ENCODE data around the gene DDAH2.
A peak's percentile ranks its signal among the peaks of the same experiment; 100 is the strongest.

The DDAH2 gene

GRCh38 chr6:31767096-31767645, 38.1 kb upstream of the DDAH2 start:
- Histone ChIP-seq H2AFZ (ENCODE audit: low read length) (no peak overlapping the region), H3K27me3 (ENCODE audit: control insufficient read depth in 3 of 3, insufficient read depth in 3 of 3, low read depth in 1 of 3, low read length in 3 of 3) (no peaks in the 10 kb centered on the region), H3K36me3 (replicated peaks in 1 of 2; ENCODE audit: control insufficient read depth in 2 of 2, insufficient read depth in 2 of 2, low read length in 2 of 2) (peaks cover 0 to 29% of the 10 kb centered on the region in 2 donors), H3K79me1 (ENCODE audit: low read depth, low read length) (no peaks in the 10 kb centered on the region), H3K14ac (ENCODE audit: low read length) (no peak overlapping the region), H2BK120ac (ENCODE audit: low read depth, low read length) (no peak overlapping the region), H3K4me3 (ENCODE audit: low read length in 2 of 2) (no peak overlapping the region), H3K27ac (replicated peaks; ENCODE audit: low read length) (no peak overlapping the region), H3K9ac (ENCODE audit: low read depth, low read length, poor library complexity) (no peak overlapping the region), H4K8ac (ENCODE audit: low read depth, low read length) (no peak overlapping the region), H2BK15ac (ENCODE audit: low read length) (peak overlapping the region; percentile 96), H2BK12ac (ENCODE audit: low read length) (no peak overlapping the region), H3K23ac (ENCODE audit: low read depth, low read length, poor library complexity) (no peak overlapping the region), H3K4me1 (ENCODE audit: control insufficient read depth in 2 of 2, insufficient read depth in 1 of 2, low read depth in 1 of 2, low read length in 2 of 2) (peaks cover 15 to 23% of the 10 kb centered on the region in 2 donors), H2AK5ac (ENCODE audit: low read depth, low read length) (peak overlapping the region; percentile 41), H3K9me3 (replicated peaks in 1 of 2; ENCODE audit: control insufficient read depth in 2 of 2, insufficient read depth in 1 of 2, low read depth in 1 of 2, low read length in 2 of 2) (peaks cover 0 to 1% of the 10 kb centered on the region in 2 donors), H3K4me2 (ENCODE audit: insufficient read depth, low read length, poor library complexity, severe bottlenecking) (no peak overlapping the region), H3K18ac (ENCODE audit: low read length) (peak overlapping the region; percentile 23), H2BK5ac (ENCODE audit: low read length) (no peak overlapping the region), H4K91ac (ENCODE audit: low read depth, low read length, poor library complexity) (no peak overlapping the region), H3K4ac (ENCODE audit: low read length) (no peak overlapping the region)
- no peak for DNase-seq (ENCODE audit: low spot score)
- no CpG with 5 or more reads among the region's 6 CpGs for WGBS, 2 donors (ENCODE audit: extremely low coverage in 2 of 2, insufficient read length in 2 of 2, insufficient replicate concordance in 1 of 2)

GRCh38 chr6:31765910-31766794, 37.1 kb upstream of the DDAH2 start:
- peaks cover 0 to 1% of the 10 kb centered on the region in 2 donors for H3K9me3 ChIP-seq (replicated peaks in 1 of 2; ENCODE audit: control insufficient read depth in 2 of 2, insufficient read depth in 1 of 2, low read depth in 1 of 2, low read length in 2 of 2)
- no peak overlapping the region for H3K27ac ChIP-seq (replicated peaks; ENCODE audit: low read length)
- WGBS, 2 donors (ENCODE audit: extremely low coverage in 2 of 2, insufficient read length in 2 of 2, insufficient replicate concordance in 1 of 2) = no CpG with 5 or more reads among the region's 42 CpGs
- H3K4me2 ChIP-seq (ENCODE audit: insufficient read depth, low read length, poor library complexity, severe bottlenecking) = peak overlapping the region; percentile 56
- peak overlapping the region; percentile 11 for H2BK15ac ChIP-seq (ENCODE audit: low read length)
- H3K4me1 ChIP-seq (ENCODE audit: control insufficient read depth in 2 of 2, insufficient read depth in 1 of 2, low read depth in 1 of 2, low read length in 2 of 2) = peaks cover 15 to 23% of the 10 kb centered on the region in 2 donors
- no peak for DNase-seq (ENCODE audit: low spot score)
- no peak overlapping the region for H3K23ac ChIP-seq (ENCODE audit: low read depth, low read length, poor library complexity)
- H3K14ac ChIP-seq (ENCODE audit: low read length) = no peak overlapping the region
- H3K18ac ChIP-seq (ENCODE audit: low read length) = peak overlapping the region; percentile 33
- no peak overlapping the region for H3K4me3 ChIP-seq (ENCODE audit: low read length in 2 of 2)
- no peak overlapping the region for H2BK120ac ChIP-seq (ENCODE audit: low read depth, low read length)
- H2BK12ac ChIP-seq (ENCODE audit: low read length) = no peak overlapping the region
- H3K4ac ChIP-seq (ENCODE audit: low read length) = no peak overlapping the region
- no peak overlapping the region for H4K8ac ChIP-seq (ENCODE audit: low read depth, low read length)
- H4K91ac ChIP-seq (ENCODE audit: low read depth, low read length, poor library complexity) = peak overlapping the region; percentile 35
- no peak overlapping the region for H2AFZ ChIP-seq (ENCODE audit: low read length)
- H3K79me1 ChIP-seq (ENCODE audit: low read depth, low read length) = no peaks in the 10 kb centered on the region
- no peaks in the 10 kb centered on the region for H3K27me3 ChIP-seq (ENCODE audit: control insufficient read depth in 3 of 3, insufficient read depth in 3 of 3, low read depth in 1 of 3, low read length in 3 of 3)
- H3K9ac ChIP-seq (ENCODE audit: low read depth, low read length, poor library complexity) = no peak overlapping the region
- H3K36me3 ChIP-seq (replicated peaks in 1 of 2; ENCODE audit: control insufficient read depth in 2 of 2, insufficient read depth in 2 of 2, low read length in 2 of 2) = peaks cover 7 to 39% of the 10 kb centered on the region in 2 donors
- H2AK5ac ChIP-seq (ENCODE audit: low read depth, low read length) = peak overlapping the region; percentile 95
- no peak overlapping the region for H2BK5ac ChIP-seq (ENCODE audit: low read length)

- Histone ChIP-seq H3K9ac (ENCODE audit: low read depth, low read length, poor library complexity) (no peak overlapping the region), H3K79me1 (ENCODE audit: low read depth, low read length) (no peaks in the 10 kb centered on the region), H3K27me3 (ENCODE audit: control insufficient read depth in 3 of 3, insufficient read depth in 3 of 3, low read depth in 1 of 3, low read length in 3 of 3) (no peaks in the 10 kb centered on the region), H3K9me3 (replicated peaks in 1 of 2; ENCODE audit: control insufficient read depth in 2 of 2, insufficient read depth in 1 of 2, low read depth in 1 of 2, low read length in 2 of 2) (peaks cover 0 to 1% of the 10 kb centered on the region in 2 donors), H2BK12ac (ENCODE audit: low read length) (no peak overlapping the region), H2AK5ac (ENCODE audit: low read depth, low read length) (peak overlapping the region; percentile 95), H3K4me3 (ENCODE audit: low read length in 2 of 2) (no peak overlapping the region), H4K8ac (ENCODE audit: low read depth, low read length) (no peak overlapping the region), H4K91ac (ENCODE audit: low read depth, low read length, poor library complexity) (peak overlapping the region; percentile 35), H3K18ac (ENCODE audit: low read length) (no peak overlapping the region), H2BK15ac (ENCODE audit: low read length) (peak overlapping the region; percentile 11), H3K4me2 (ENCODE audit: insufficient read depth, low read length, poor library complexity, severe bottlenecking) (no peak overlapping the region), H3K4ac (ENCODE audit: low read length) (no peak overlapping the region), H3K36me3 (replicated peaks in 1 of 2; ENCODE audit: control insufficient read depth in 2 of 2, insufficient read depth in 2 of 2, low read length in 2 of 2) (peaks cover 9 to 46% of the 10 kb centered on the region in 2 donors), H2BK5ac (ENCODE audit: low read length) (no peak overlapping the region), H3K14ac (ENCODE audit: low read length) (no peak overlapping the region), H3K23ac (ENCODE audit: low read depth, low read length, poor library complexity) (peak overlapping the region; percentile 23), H3K4me1 (ENCODE audit: control insufficient read depth in 2 of 2, insufficient read depth in 1 of 2, low read depth in 1 of 2, low read length in 2 of 2) (peaks cover 15 to 23% of the 10 kb centered on the region in 2 donors), H2BK120ac (ENCODE audit: low read depth, low read length) (no peak overlapping the region), H2AFZ (ENCODE audit: low read length) (no peak overlapping the region), H3K27ac (replicated peaks; ENCODE audit: low read length) (no peak overlapping the region)
- WGBS, 2 donors (ENCODE audit: extremely low coverage in 2 of 2, insufficient read length in 2 of 2, insufficient replicate concordance in 1 of 2) = no CpG with 5 or more reads among the region's 9 CpGs
- no peak for DNase-seq (ENCODE audit: low spot score)
Observed at GRCh38 chr6:31765559-31765909, 36.4 kb upstream of the DDAH2 start.

- H3K79me1 ChIP-seq (ENCODE audit: low read depth, low read length) = no peaks in the 10 kb centered on the region
- H3K14ac ChIP-seq (ENCODE audit: low read length) = no peak overlapping the region
- no peak overlapping the region for H3K18ac ChIP-seq (ENCODE audit: low read length)
- no peak overlapping the region for H3K4me3 ChIP-seq (ENCODE audit: low read length in 2 of 2)
- no peak overlapping the region for H2BK12ac ChIP-seq (ENCODE audit: low read length)
- no peak overlapping the region for H3K9ac ChIP-seq (ENCODE audit: low read depth, low read length, poor library complexity)
- no peak overlapping the region for H2BK120ac ChIP-seq (ENCODE audit: low read depth, low read length)
- peaks cover 0 to 1% of the 10 kb centered on the region in 2 donors for H3K9me3 ChIP-seq (replicated peaks in 1 of 2; ENCODE audit: control insufficient read depth in 2 of 2, insufficient read depth in 1 of 2, low read depth in 1 of 2, low read length in 2 of 2)
- H4K91ac ChIP-seq (ENCODE audit: low read depth, low read length, poor library complexity) = no peak overlapping the region
- H2AK5ac ChIP-seq (ENCODE audit: low read depth, low read length) = peak overlapping the region; percentile 44
- H3K4me2 ChIP-seq (ENCODE audit: insufficient read depth, low read length, poor library complexity, severe bottlenecking) = no peak overlapping the region
- H4K8ac ChIP-seq (ENCODE audit: low read depth, low read length) = no peak overlapping the region
- H3K36me3 ChIP-seq (replicated peaks in 1 of 2; ENCODE audit: control insufficient read depth in 2 of 2, insufficient read depth in 2 of 2, low read length in 2 of 2) = peaks cover 13 to 59% of the 10 kb centered on the region in 2 donors
- WGBS, 2 donors (ENCODE audit: extremely low coverage in 2 of 2, insufficient read length in 2 of 2, insufficient replicate concordance in 1 of 2) = no CpG with 5 or more reads among the region's 4 CpGs
- peak overlapping the region; percentile 96 for H2BK5ac ChIP-seq (ENCODE audit: low read length)
- H2BK15ac ChIP-seq (ENCODE audit: low read length) = no peak overlapping the region
- H3K4me1 ChIP-seq (ENCODE audit: control insufficient read depth in 2 of 2, insufficient read depth in 1 of 2, low read depth in 1 of 2, low read length in 2 of 2) = peaks cover 15 to 23% of the 10 kb centered on the region in 2 donors
- DNase-seq (ENCODE audit: low spot score) = no peak
- no peak overlapping the region for H3K27ac ChIP-seq (replicated peaks; ENCODE audit: low read length)
- no peak overlapping the region for H3K4ac ChIP-seq (ENCODE audit: low read length)
- H3K23ac ChIP-seq (ENCODE audit: low read depth, low read length, poor library complexity) = no peak overlapping the region
- H2AFZ ChIP-seq (ENCODE audit: low read length) = no peak overlapping the region
- H3K27me3 ChIP-seq (ENCODE audit: control insufficient read depth in 3 of 3, insufficient read depth in 3 of 3, low read depth in 1 of 3, low read length in 3 of 3) = no peaks in the 10 kb centered on the region
Observed at GRCh38 chr6:31764198-31764597, 35.1 kb upstream of the DDAH2 start.

Measured in neuronal stem cell (in vitro differentiated cells).